Right cardiac atrium (tissue), 5 donors: ENCODE results near the gene CT47C1. TPM values are rescaled to one million over a fixed set of nuclear protein-coding genes. Genes with fewer than 3 reads are reported as not detected.

Experiments
- ATAC-seq, 2 donors: fragments of 200-7000 bp; cut with Tn5 transposase; one replicate each; pipeline versions ENCODE4 v1.8.0 to v1.9.1; 2020; ENCODE audit warnings: moderate library complexity in 2 of 2, mild to moderate bottlenecking in 1 of 2
- DNase-seq, 3 donors: peaks; one replicate each; pipeline ENCODE4 v3.0.0-alpha.2; 2020
- H3K27ac ChIP-seq: one replicate; pipeline ENCODE4 v1.5.1; 2013; ENCODE audit warnings: mild to moderate bottlenecking, low read length, control low read depth, moderate library complexity
- H3K27me3 ChIP-seq: one replicate; pipeline ENCODE4 v1.6.1; 2013; ENCODE audit not compliant: control insufficient read depth, insufficient read depth
- H3K4me1 ChIP-seq: one replicate; pipeline ENCODE4 v1.6.1; 2013; ENCODE audit warnings: low read length; ENCODE audit not compliant: control insufficient read depth, insufficient read depth
- H3K4me3 ChIP-seq: one replicate; pipeline ENCODE4 v1.5.1; 2013; ENCODE audit warnings: low read length, control low read depth
- H3K9me3 ChIP-seq: one replicate; pipeline ENCODE4 v1.6.1; 2013; ENCODE audit warnings: low read length; ENCODE audit not compliant: control insufficient read depth
- WGBS: extraction: QIAGEN DNeasy Blood & Tissue Kit; methylation state at CpG from one replicate; pipeline ENCODE4 v1.1.7; 2013; 5-methylcytosine and 5-hydroxymethylcytosine counted together
- intact Hi-C, 4 donors: fragments of 100-400 bp; cut with DNase I; formaldehyde crosslinking; loops; one replicate each; pipeline versions ENCODE4 v1.11.0 to v1.14.0; 2022 to 2023
- polyA plus RNA-seq: library from polyadenylated mRNA; stranded (reverse); fragments of 200-250 nt; gene quantifications from one replicate; pipeline ENCODE4 v1.2.3, GENCODE V29; 2013
- total RNA-seq, 4 donors: library from RNA; stranded (reverse); fragmentation: NEBNext Ultra II Directional; extraction: Animal tissue kit (Norgen Biotek cat#: 25700); gene quantifications; one replicate each; pipeline ENCODE4 v1.2.1, GENCODE V29; 2021
- donor health status: healthy with polysubstance abuse.
- donor health status: DM: no; HTN: yes; CAD: no.
- donor health status: DM: no; HTN: no; CAD: no.
- donor health status: DM: no; HTN: yes; CAD: no; lungs with severe emphysema.
- donor health status: DM: yes; HTN: yes; CAD: no.

The CT47C1 gene
- total and polyA plus RNA-seq, 5 donors = not detected

GRCh38 chrX:119042996-119043395 lies 29.8 kb upstream of the CT47C1 start:
- ATAC-seq (no peak), DNase-seq (no peak)
- intact Hi-C loops = no loop called here
- Histone ChIP-seq H3K27ac (no peak overlapping the region), H3K4me1 (no peaks in the 10 kb centered on the region), H3K27me3 (no peaks in the 10 kb centered on the region), H3K9me3 (no peaks in the 10 kb centered on the region), H3K4me3 (no peak overlapping the region)
- WGBS = 97% methylated on average over 1 of the region's 1 CpG

DNA sequence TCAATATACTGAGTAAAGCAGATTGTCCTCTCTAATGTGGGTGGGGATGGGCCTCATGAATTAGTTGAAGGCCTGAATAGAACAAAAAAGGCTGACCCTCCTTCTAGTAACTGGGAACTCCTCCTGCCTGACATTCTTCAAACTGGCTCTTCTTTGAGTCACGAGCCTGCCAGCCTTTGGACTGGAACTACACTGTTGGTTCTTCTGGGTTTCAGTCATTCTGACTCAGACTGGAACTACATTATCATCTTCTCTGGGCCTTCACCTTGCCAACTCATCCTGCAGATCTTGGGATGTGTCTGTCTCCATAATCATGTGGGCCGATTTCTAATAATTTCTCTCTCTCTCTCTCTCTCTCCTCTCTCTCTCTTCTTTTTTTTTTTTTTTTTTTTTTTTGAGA lies 26.9 kb upstream of the CT47C1 start:
- no peaks in the 10 kb centered on the region for H3K9me3 ChIP-seq
- H3K27ac ChIP-seq = no peak overlapping the region
- intact Hi-C loops = no loop called here
- no peak overlapping the region for H3K4me3 ChIP-seq
- DNase-seq = no peak
- no peaks in the 10 kb centered on the region for H3K4me1 ChIP-seq
- WGBS = 95% methylated on average over 2 of the region's 2 CpGs
- no peak for ATAC-seq
- H3K27me3 ChIP-seq = no peaks in the 10 kb centered on the region

DNA sequence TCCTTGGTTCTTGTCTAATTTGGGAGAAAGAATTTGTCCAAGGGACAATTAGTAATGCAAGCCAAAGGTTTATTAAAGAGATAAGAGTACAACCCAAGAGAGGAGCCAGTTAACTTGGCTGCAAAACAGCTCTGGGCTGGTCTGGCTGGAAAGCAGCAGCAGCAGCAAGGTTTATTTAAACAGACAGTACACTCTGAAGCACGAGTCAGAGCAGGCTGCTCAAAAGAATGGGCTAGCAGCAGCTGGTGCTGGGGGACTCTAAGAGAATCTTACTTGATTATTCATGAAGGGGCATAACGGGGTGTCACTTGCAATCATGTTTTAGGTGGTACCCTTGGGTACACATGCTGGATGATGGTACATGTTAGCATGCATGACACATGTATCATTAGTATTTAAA lies 17.1 kb upstream of the CT47C1 start:
- Histone ChIP-seq H3K4me3 (no peak overlapping the region), H3K4me1 (peaks cover 1% of the 10 kb centered on the region), H3K27me3 (no peaks in the 10 kb centered on the region), H3K9me3 (no peaks in the 10 kb centered on the region), H3K27ac (peak overlapping the region; percentile 10)
- DNase-seq (peak; percentile 19 to 72 (median 57)), ATAC-seq (peak; percentile 55 to 90)
- 54% methylated on average over 2 of the region's 2 CpGs for WGBS
- intact Hi-C loops = no loop called here

DNA sequence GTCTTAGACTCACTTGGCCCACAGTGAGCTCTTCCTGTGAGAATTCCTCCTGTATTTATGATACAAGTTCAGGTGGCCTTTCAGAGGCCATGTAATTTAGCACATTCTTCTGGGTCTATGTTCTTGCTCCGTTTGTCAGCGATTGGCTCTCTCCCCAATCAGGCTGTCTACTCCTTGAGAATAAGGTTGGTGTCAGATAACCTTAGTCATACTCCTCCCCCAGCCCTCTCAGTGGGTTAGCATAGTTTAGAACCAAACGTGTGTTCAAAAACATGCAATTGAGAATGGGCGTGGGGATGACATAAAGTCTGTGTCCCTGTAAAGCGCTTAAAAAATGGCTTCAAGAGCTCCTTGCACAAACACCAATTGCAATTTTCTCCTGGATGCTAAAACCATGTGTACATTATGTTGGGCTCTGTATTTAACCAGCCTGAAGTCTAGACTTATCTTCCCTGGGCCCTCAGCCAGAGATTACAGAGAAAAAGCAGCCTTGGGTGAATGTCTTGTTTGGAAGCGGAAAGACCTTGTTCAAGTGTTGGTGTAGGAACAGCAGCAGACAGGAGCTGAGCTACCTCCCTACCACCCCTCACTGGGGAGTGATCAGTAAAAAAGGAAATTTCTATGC lies 9.9 kb upstream of the CT47C1 start:
- H3K4me1 ChIP-seq = no peaks in the 10 kb centered on the region
- no peak overlapping the region for H3K27ac ChIP-seq
- 51% methylated on average over 6 of the region's 6 CpGs for WGBS
- H3K27me3 ChIP-seq = no peaks in the 10 kb centered on the region
- H3K4me3 ChIP-seq = no peak overlapping the region
- DNase-seq (no peak), ATAC-seq (no peak)
- intact Hi-C loops = no loop called here
- H3K9me3 ChIP-seq = no peaks in the 10 kb centered on the region

DNA sequence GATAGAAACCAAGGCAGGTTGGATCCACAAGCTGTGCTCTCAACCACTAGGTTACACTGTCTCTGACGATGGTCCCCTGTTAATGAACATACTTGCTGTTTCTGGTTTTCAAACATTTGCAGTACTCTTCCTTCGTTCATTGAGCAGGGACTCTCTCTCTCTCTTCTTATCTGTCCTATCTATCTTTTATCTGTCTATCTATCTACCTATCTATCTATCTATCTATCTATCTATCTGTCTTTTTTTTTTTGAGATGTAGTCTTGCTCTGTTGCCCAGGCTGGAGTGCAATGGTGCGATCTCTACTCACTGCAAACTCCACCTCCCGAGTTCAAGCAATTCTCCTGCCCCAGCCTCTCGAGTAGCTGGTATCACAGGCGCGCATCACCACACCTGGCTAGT lies 9.4 kb upstream of the CT47C1 start:
- Histone ChIP-seq H3K4me1 (no peaks in the 10 kb centered on the region), H3K27ac (no peak overlapping the region), H3K4me3 (no peak overlapping the region), H3K9me3 (no peaks in the 10 kb centered on the region), H3K27me3 (no peaks in the 10 kb centered on the region)
- DNase-seq (no peak), ATAC-seq (no peak)
- intact Hi-C loops = no loop called here
- 94% methylated on average over 7 of the region's 7 CpGs for WGBS

- intact Hi-C loops = loop anchor here (5.0 kb wide), 3 partner anchors 60 to 230 kb away; no protein-coding TSS in a partner anchor
- H3K4me1 ChIP-seq = no peaks in the 10 kb centered on the region
- WGBS = 4% methylated on average over 7 of the region's 7 CpGs
- no peak overlapping the region for H3K27ac ChIP-seq
- H3K9me3 ChIP-seq = no peaks in the 10 kb centered on the region
- ATAC-seq (peak; percentile 67 to 71), DNase-seq (peak; percentile 52 to 80 (median 75))
- H3K27me3 ChIP-seq = no peaks in the 10 kb centered on the region
- H3K4me3 ChIP-seq = no peak overlapping the region
Observed at GRCh38 chrX:119067023-119067739, 5.6 kb upstream of the CT47C1 start.

DNA sequence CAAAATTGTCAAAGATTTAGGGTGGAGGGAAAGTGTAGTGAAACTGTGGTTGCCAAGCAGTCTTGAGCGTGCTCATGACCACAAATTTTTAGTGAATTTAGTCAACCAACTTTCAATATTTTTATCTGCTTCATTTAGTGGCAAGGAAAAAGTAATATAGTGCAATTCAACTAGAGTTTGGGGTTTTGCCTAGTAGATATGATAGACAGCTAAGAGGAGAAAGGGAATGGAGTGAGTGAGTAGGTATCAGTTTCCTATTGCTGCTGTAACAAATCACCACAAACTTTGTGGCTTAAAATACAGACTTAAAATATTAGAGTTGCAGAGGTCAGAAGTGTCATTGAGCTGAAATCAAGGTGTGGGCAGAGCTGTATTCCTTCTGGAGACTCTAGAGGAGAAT lies 3.7 kb upstream of the CT47C1 start:
- Histone ChIP-seq H3K27ac (no peak overlapping the region), H3K27me3 (no peaks in the 10 kb centered on the region), H3K9me3 (no peaks in the 10 kb centered on the region), H3K4me1 (no peaks in the 10 kb centered on the region), H3K4me3 (no peak overlapping the region)
- 92% methylated on average over 1 of the region's 1 CpG for WGBS
- ATAC-seq (no peak), DNase-seq (no peak)
- intact Hi-C loops = loop anchor here (5.0 kb wide), 3 partner anchors 62 to 232 kb away; no protein-coding TSS in a partner anchor

- Histone ChIP-seq H3K27me3 (no peaks in the 10 kb centered on the region), H3K4me3 (no peak overlapping the region), H3K27ac (no peak overlapping the region), H3K9me3 (no peaks in the 10 kb centered on the region), H3K4me1 (no peaks in the 10 kb centered on the region)
- 97% methylated on average over 1 of the region's 1 CpG for WGBS
- ATAC-seq (no peak), DNase-seq (no peak)
- intact Hi-C loops = loop anchor here (5.0 kb wide), 3 partner anchors 62 to 232 kb away; no protein-coding TSS in a partner anchor
Observed at GRCh38 chrX:119069762-119070161, 3.0 kb upstream of the CT47C1 start.

DNA sequence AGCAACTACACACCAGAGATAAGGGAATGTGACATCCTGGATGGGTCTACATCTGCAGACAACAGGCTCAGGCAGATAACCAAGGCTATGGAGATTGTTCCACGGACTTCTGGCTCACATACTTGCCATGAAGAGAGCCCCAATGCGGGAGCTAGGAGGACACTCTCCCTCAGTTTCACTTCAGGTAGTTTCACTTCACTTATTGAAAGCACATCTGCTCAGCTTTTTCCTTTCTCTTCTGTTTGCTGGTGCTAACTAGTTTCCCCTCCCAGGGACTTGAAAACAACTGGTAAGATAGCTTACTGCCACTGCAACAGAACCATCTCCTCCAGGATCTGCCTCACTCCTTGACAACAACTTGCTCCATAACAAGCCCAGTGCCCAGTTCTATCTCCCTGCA lies 1.4 kb upstream of the CT47C1 start:
- Histone ChIP-seq H3K27me3 (no peaks in the 10 kb centered on the region), H3K4me3 (no peak overlapping the region), H3K27ac (no peak overlapping the region), H3K9me3 (no peaks in the 10 kb centered on the region), H3K4me1 (no peaks in the 10 kb centered on the region)
- DNase-seq = no peak
- 82% methylated on average over 2 of the region's 2 CpGs for WGBS
- intact Hi-C loops = no loop called here
- no peak for ATAC-seq

DNA sequence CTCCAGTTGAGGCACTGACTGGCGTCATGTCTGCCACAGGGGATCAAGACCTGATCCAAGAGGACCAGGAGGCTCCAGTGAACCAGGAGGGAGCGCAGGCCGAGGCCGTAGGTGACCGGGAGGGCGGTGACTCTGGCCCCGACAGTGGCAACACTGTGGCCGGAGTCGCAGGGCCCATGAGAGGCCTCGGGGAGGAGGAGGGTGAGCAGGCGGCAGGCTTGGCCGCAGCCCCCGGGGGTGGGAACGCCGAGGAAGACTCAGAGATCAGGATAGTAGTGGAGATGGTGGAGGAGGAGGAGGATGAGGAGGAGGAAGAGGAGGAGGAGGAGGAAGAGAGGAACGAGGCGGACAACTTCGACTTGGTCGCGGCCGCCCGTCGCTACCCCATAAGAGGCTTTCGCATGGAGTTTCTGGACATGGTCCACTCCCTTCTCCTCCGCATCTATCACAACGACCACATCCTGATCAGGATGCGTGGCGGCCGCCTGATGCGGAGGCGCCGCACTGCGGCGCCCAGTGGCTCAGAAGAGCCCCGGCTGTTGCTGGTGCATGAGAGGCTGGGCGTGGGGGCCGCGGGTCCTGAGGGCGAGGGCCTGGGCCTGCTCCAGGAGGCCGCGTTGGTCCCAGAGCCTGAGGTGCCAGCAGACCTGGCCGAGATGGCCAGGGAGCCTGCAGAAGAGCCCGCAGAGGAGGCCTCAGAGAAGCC lies 560 bp downstream of the CT47C1 start:
- DNase-seq (peak in 1 of 3 donors; percentile 36), ATAC-seq (no peak)
- H3K4me3 ChIP-seq = no peak overlapping the region
- WGBS = 95% methylated on average over 43 of the region's 43 CpGs
- H3K9me3 ChIP-seq = no peaks in the 10 kb centered on the region
- H3K27ac ChIP-seq = no peak overlapping the region
- H3K27me3 ChIP-seq = no peaks in the 10 kb centered on the region
- intact Hi-C loops = no loop called here
- H3K4me1 ChIP-seq = no peaks in the 10 kb centered on the region

GRCh38 chrX:119073911-119074310 lies 1.1 kb downstream of the CT47C1 start:
- DNase-seq (peak in 1 of 3 donors; percentile 57), ATAC-seq (no peak)
- Histone ChIP-seq H3K4me1 (no peaks in the 10 kb centered on the region), H3K27ac (no peak overlapping the region), H3K9me3 (no peaks in the 10 kb centered on the region), H3K4me3 (no peak overlapping the region), H3K27me3 (no peaks in the 10 kb centered on the region)
- intact Hi-C loops = no loop called here
- WGBS = 96% methylated on average over 19 of the region's 19 CpGs
